Breast epithelium (tissue), 3 donors: ENCODE measurements around the gene PTPN14.

Source experiments
- POLR2A ChIP-seq: fragments of 450-650 bp; IDR thresholded peaks from one replicate; pipeline ENCODE4 v1.6.1; 2016; ENCODE audit warnings: antibody characterized with exemption, mild to moderate bottlenecking, moderate library complexity
- TF ChIP-seq, protein P1 (sequence below), 3 donors: fragments of 450-650 bp; IDR thresholded peaks; one replicate each; pipeline ENCODE4 v1.5.1; 2016 to 2017; ENCODE audit warnings: antibody characterized with exemption in 3 of 3, mild to moderate bottlenecking in 3 of 3, moderate library complexity in 3 of 3

GRCh38 chr1:214476986-214477870 is 74.2 kb downstream of the PTPN14 start:
- TF ChIP-seq, protein P1, sequence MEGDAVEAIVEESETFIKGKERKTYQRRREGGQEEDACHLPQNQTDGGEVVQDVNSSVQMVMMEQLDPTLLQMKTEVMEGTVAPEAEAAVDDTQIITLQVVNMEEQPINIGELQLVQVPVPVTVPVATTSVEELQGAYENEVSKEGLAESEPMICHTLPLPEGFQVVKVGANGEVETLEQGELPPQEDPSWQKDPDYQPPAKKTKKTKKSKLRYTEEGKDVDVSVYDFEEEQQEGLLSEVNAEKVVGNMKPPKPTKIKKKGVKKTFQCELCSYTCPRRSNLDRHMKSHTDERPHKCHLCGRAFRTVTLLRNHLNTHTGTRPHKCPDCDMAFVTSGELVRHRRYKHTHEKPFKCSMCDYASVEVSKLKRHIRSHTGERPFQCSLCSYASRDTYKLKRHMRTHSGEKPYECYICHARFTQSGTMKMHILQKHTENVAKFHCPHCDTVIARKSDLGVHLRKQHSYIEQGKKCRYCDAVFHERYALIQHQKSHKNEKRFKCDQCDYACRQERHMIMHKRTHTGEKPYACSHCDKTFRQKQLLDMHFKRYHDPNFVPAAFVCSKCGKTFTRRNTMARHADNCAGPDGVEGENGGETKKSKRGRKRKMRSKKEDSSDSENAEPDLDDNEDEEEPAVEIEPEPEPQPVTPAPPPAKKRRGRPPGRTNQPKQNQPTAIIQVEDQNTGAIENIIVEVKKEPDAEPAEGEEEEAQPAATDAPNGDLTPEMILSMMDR (IDR thresholded peaks at IDR 0.05), result no peak
- no peak for TF ChIP-seq POLR2A
